ENCODE data around the gene NTM. TPM values are rescaled to one million over a fixed set of nuclear protein-coding genes. Genes with fewer than 3 reads are reported as not detected.

NTM gene
- total and polyA plus RNA-seq, 2 donors (not counting 3 experiments of a cell fraction or from before 2014, with no cell fraction given): 1.00 to 1.1 TPM

GRCh38 chr11:131481971-131482370 lies 111.6 kb downstream of the NTM start:
- no TSS peak for BruUV-seq (replicated peaks)
- POLR2A ChIA-PET: no interaction called here
- CTCF ChIA-PET: no interaction called here

More at GRCh38 chr11:131481971-131482370, 111.6 kb downstream of the NTM start:
- H3K9me3 ChIP-seq (replicated peaks; ENCODE audit: control insufficient read depth, insufficient read depth, low read length): peaks cover under 1% of the 10 kb centered on the region
- intact Hi-C loops (cut with micrococcal nuclease) (no loop called here), dilution Hi-C loops (cut with MboI; ENCODE audit: extremely low pct_ligation_motif_present, low sequenced_read_pairs) (no loop called here)
- no peak overlapping the region for H3K4me3 ChIP-seq (replicated peaks in 1 of 3; ENCODE audit: insufficient read depth in 1 of 3, low read depth in 1 of 3, low read length in 3 of 3)
- no peak overlapping the region for H3K9ac ChIP-seq (replicated peaks; ENCODE audit: extremely low read depth, insufficient read depth, low read length)
- no peak for FAIRE-seq
- no peaks in the 10 kb centered on the region for H4K20me1 ChIP-seq (replicated peaks; ENCODE audit: control insufficient read depth, extremely low read depth, insufficient read depth, low read length)
- TF ChIP-seq MYC (IDR thresholded peaks at IDR 0.05; ENCODE audit: low read depth, low read length): no peak
- TF ChIP-seq CTCF (IDR thresholded peaks at IDR 0.05; ENCODE audit: extremely low read depth in 1 of 2, insufficient read depth in 1 of 2, low read depth in 1 of 2, low read length in 2 of 2): no peak
- TF ChIP-seq JUN (IDR thresholded peaks at IDR 0.05; ENCODE audit: borderline replicate concordance, insufficient read depth, insufficient read length, low read depth): no peak
- TF ChIP-seq POLR2AphosphoS5 (IDR thresholded peaks at IDR 0.05; ENCODE audit: insufficient read depth, low read depth, low read length): no peak
- TF ChIP-seq MAX (IDR thresholded peaks at IDR 0.05; ENCODE audit: insufficient read depth, insufficient read length): no peak
- TF ChIP-seq EZH2 (IDR thresholded peaks at IDR 0.05; ENCODE audit: borderline replicate concordance, low read depth, low read length, severe bottlenecking): no peak
- TF ChIP-seq GATA2 (IDR thresholded peaks at IDR 0.05; ENCODE audit: insufficient read depth, insufficient read length, low read depth, low read length): no peak
- no peak for TF ChIP-seq FOS (IDR thresholded peaks at IDR 0.05; ENCODE audit: borderline replicate concordance, insufficient read depth, low read length)
- no peak for TF ChIP-seq POLR2A (IDR thresholded peaks at IDR 0.05; ENCODE audit: low read depth, low read length)
- no peak overlapping the region for H2AFZ ChIP-seq (ENCODE audit: low read depth, low read length)
- H3K9me1 ChIP-seq (replicated peaks; ENCODE audit: control insufficient read depth, extremely low read depth, insufficient read depth, low read length): no peaks in the 10 kb centered on the region
- no peaks in the 10 kb centered on the region for H3K36me3 ChIP-seq (ENCODE audit: control insufficient read depth in 2 of 2, extremely low read depth in 1 of 2, insufficient read depth in 2 of 2, low read length in 2 of 2)
- no peaks in the 10 kb centered on the region for H3K4me1 ChIP-seq (ENCODE audit: control insufficient read depth, extremely low read depth, insufficient read depth, low read length)
- H3K27me3 ChIP-seq (ENCODE audit: control insufficient read depth in 2 of 2, insufficient read depth in 2 of 2, low read length in 2 of 2): no peaks in the 10 kb centered on the region
- DNase-seq (ENCODE audit: low read depth, low spot score): no peak
- no peak overlapping the region for H3K4me2 ChIP-seq (ENCODE audit: insufficient read depth, low read length)
- no peak overlapping the region for H3K27ac ChIP-seq (ENCODE audit: insufficient read depth, low read depth, low read length)
- no peaks in the 10 kb centered on the region for H3K79me2 ChIP-seq (ENCODE audit: control insufficient read depth, insufficient read depth, low read length)

Data from endothelial cell of umbilical vein (primary cell).